Colonic mucosa (tissue), 4 donors: ENCODE data around the gene ZP2. TPM values are rescaled to one million over a fixed set of nuclear protein-coding genes. Genes with fewer than 3 reads are reported as not detected.

Source experiments
- DNase-seq: peaks from one replicate; pipeline ENCODE4 v3.0.0-alpha.2; 2020
- H3K27ac ChIP-seq: fragments of 200-600 bp; one replicate; pipeline ENCODE4 v1.8.0; 2021
- H3K27me3 ChIP-seq: fragments of 200-600 bp; one replicate; pipeline ENCODE4 v1.8.0; 2021
- H3K36me3 ChIP-seq: fragments of 200-600 bp; one replicate; pipeline ENCODE4 v1.8.0; 2021
- H3K4me1 ChIP-seq: fragments of 200-600 bp; one replicate; pipeline ENCODE4 v1.8.0; 2021; ENCODE audit warnings: mild to moderate bottlenecking
- H3K4me3 ChIP-seq: fragments of 200-600 bp; one replicate; pipeline ENCODE4 v1.8.0; 2021
- H3K9ac ChIP-seq, 2 donors: one replicate each; pipeline ENCODE4 v1.7.0; 2013; ENCODE audit warnings: control low read depth in 2 of 2, low read depth in 2 of 2, low read length in 2 of 2
- H3K9me3 ChIP-seq: fragments of 200-600 bp; one replicate; pipeline ENCODE4 v1.8.0; 2021
- CTCF ChIP-seq: fragments of 200-600 bp; IDR thresholded peaks from one replicate; pipeline ENCODE4 v1.8.0; 2022; ENCODE audit warnings: antibody characterized with exemption, mild to moderate bottlenecking
- intact Hi-C: fragments of 100-400 bp; cut with DNase I; formaldehyde crosslinking; loops from one replicate; pipeline ENCODE4 v1.14.1; 2022
- total RNA-seq, 2 donors: library from RNA; stranded (reverse); fragmentation: NEBNext Ultra II Directional in 1 of 2; extraction: Animal tissue kit (Norgen Biotek cat#: 25700) in 1 of 2; gene quantifications; one replicate each; pipeline ENCODE4 v1.2.1, GENCODE V29; 2021
- donor health status: healthy.
- donor health status: DM: no; HTN: no; CAD: no.
- donor health status: DM: no; HTN: no; CAD: no.

Gene ZP2
- total RNA-seq, 2 donors from 2014 or later: 0.25 to 0.27 TPM

GRCh38 chr16:21185659-21186325, 25.6 kb downstream of the ZP2 start:
- peak; percentile 47 for DNase-seq
- Histone ChIP-seq H3K36me3 (no peaks in the 10 kb centered on the region), H3K9me3 (no peaks in the 10 kb centered on the region), H3K27me3 (no peaks in the 10 kb centered on the region), H3K4me1 (peaks cover 3% of the 10 kb centered on the region), H3K4me3 (no peak overlapping the region), H3K27ac (peak overlapping the region; percentile 36), H3K9ac (no peak overlapping the region)
- intact Hi-C loops: loop anchor here (2.0 to 5.0 kb wide), 2 partner anchors 92 to 115 kb away; partner anchors contain the start of gene CRYM
- no peak for TF ChIP-seq CTCF

- no peak for DNase-seq
- Histone ChIP-seq H3K4me1 (peaks cover 3% of the 10 kb centered on the region), H3K9me3 (no peaks in the 10 kb centered on the region), H3K27me3 (no peaks in the 10 kb centered on the region), H3K36me3 (no peaks in the 10 kb centered on the region), H3K9ac (no peak overlapping the region), H3K27ac (no peak overlapping the region), H3K4me3 (no peak overlapping the region)
- intact Hi-C loops: loop anchor here (5.0 kb wide), 1 partner anchor 92 kb away; the partner anchor contains the start of gene CRYM
- TF ChIP-seq CTCF: no peak
Observed at GRCh38 chr16:21184834-21185233, 26.5 kb downstream of the ZP2 start.

GRCh38 chr16:21183995-21184394, 27.4 kb downstream of the ZP2 start:
- no peak for DNase-seq
- TF ChIP-seq CTCF: no peak
- no peaks in the 10 kb centered on the region for H3K9me3 ChIP-seq
- H3K27ac ChIP-seq: no peak overlapping the region
- H3K4me1 ChIP-seq: peaks cover 3% of the 10 kb centered on the region
- intact Hi-C loops: no loop called here
- no peaks in the 10 kb centered on the region for H3K36me3 ChIP-seq
- no peak overlapping the region for H3K4me3 ChIP-seq
- H3K9ac ChIP-seq: no peak overlapping the region
- H3K27me3 ChIP-seq: no peaks in the 10 kb centered on the region

GRCh38 chr16:21179983-21180365, 31.4 kb downstream of the ZP2 start:
- H3K9ac ChIP-seq: no peak overlapping the region
- H3K27me3 ChIP-seq: no peaks in the 10 kb centered on the region
- no peaks in the 10 kb centered on the region for H3K9me3 ChIP-seq
- H3K27ac ChIP-seq: no peak overlapping the region
- intact Hi-C loops: no loop called here
- H3K4me1 ChIP-seq: no peaks in the 10 kb centered on the region
- H3K36me3 ChIP-seq: no peaks in the 10 kb centered on the region
- DNase-seq: no peak
- no peak overlapping the region for H3K4me3 ChIP-seq
- TF ChIP-seq CTCF: no peak

- Histone ChIP-seq H3K27me3 (no peaks in the 10 kb centered on the region), H3K9ac (no peak overlapping the region), H3K27ac (no peak overlapping the region), H3K4me3 (no peak overlapping the region), H3K36me3 (peaks cover 2% of the 10 kb centered on the region), H3K4me1 (no peaks in the 10 kb centered on the region), H3K9me3 (no peaks in the 10 kb centered on the region)
- TF ChIP-seq CTCF: no peak
- DNase-seq: no peak
- intact Hi-C loops: no loop called here
Observed at GRCh38 chr16:21179126-21179982, 32.0 kb downstream of the ZP2 start.
